GM23338 (cell line): ENCODE data around the gene P4HA3. TPM values are rescaled to one million over a fixed set of nuclear protein-coding genes. Genes with fewer than 3 reads are reported as not detected.
A peak's percentile ranks its signal among the peaks of the same experiment; 100 is the strongest.

Experiments used
- ATAC-seq: fragments of 200-7000 bp; cut with Tn5 transposase; 3 replicates; pipeline ENCODE4 v1.9.1; 2020
- DNase-seq: peaks from one replicate; pipeline ENCODE4 v3.0.0-alpha.2; 2015; ENCODE audit warnings: low spot score
- H2AFZ ChIP-seq: fragments of 200-600 bp; sonication (generic); 2 replicates; pipeline ENCODE4 v1.8.0; 2016; ENCODE audit warnings: antibody characterized with exemption, mild to moderate bottlenecking, moderate library complexity
- H3F3A ChIP-seq: fragments of 200-600 bp; sonication (generic); replicated peaks from 2 replicates; pipeline ENCODE4 v1.8.0; 2017; ENCODE audit warnings: antibody characterized with exemption, mixed run types, low read depth
- H3K27ac ChIP-seq: fragments of 200-600 bp; sonication (generic); 2 replicates; pipeline ENCODE4 v1.6.1; 2016; ENCODE audit warnings: low read depth
- H3K27me3 ChIP-seq: fragments of 200-600 bp; sonication (generic); 2 replicates; pipeline ENCODE4 v1.8.0; 2016; ENCODE audit warnings: mild to moderate bottlenecking, mixed run types, moderate library complexity; ENCODE audit not compliant: insufficient read depth
- H3K36me3 ChIP-seq: fragments of 200-600 bp; sonication (generic); 2 replicates; pipeline ENCODE4 v1.8.0; 2016; ENCODE audit warnings: mild to moderate bottlenecking; ENCODE audit not compliant: insufficient read depth
- H3K4me1 ChIP-seq: fragments of 200-600 bp; sonication (generic); 2 replicates; pipeline ENCODE4 v1.8.0; 2016; ENCODE audit warnings: mild to moderate bottlenecking, moderate library complexity; ENCODE audit not compliant: insufficient read depth
- H3K4me2 ChIP-seq: fragments of 200-600 bp; sonication (generic); 2 replicates; pipeline ENCODE4 v1.7.1; 2017; ENCODE audit warnings: mixed run types
- H3K4me3 ChIP-seq: fragments of 200-600 bp; sonication (generic); 2 replicates; pipeline ENCODE4 v1.6.1; 2016; ENCODE audit warnings: mixed run types
- H3K79me2 ChIP-seq: fragments of 200-600 bp; sonication (generic); replicated peaks from 2 replicates; pipeline ENCODE4 v1.8.0; 2017; ENCODE audit warnings: mild to moderate bottlenecking; ENCODE audit not compliant: insufficient read depth
- H3K9me2 ChIP-seq: fragments of 200-600 bp; sonication (generic); 2 replicates; pipeline ENCODE4 v1.8.0; 2017; ENCODE audit not compliant: insufficient read depth
- H4K20me1 ChIP-seq: fragments of 200-600 bp; sonication (generic); replicated peaks from 2 replicates; pipeline ENCODE4 v1.8.0; 2017; ENCODE audit warnings: mild to moderate bottlenecking; ENCODE audit not compliant: insufficient read depth
- H3K27ac Mint-ChIP-seq: 2 replicates; pipeline ENCODE4 v1.8.0; 2020; ENCODE audit warnings: inconsistent platforms, mild to moderate bottlenecking, moderate library complexity, mixed read lengths
- H3K27me3 Mint-ChIP-seq: 3 replicates; pipeline ENCODE4 v1.8.0; 2022; ENCODE audit warnings: low read depth, mild to moderate bottlenecking, moderate library complexity, mixed read lengths, inconsistent platforms; ENCODE audit not compliant: insufficient read depth, poor library complexity
- H3K36me3 Mint-ChIP-seq: 3 replicates; pipeline ENCODE4 v1.8.0; 2021; ENCODE audit warnings: low read depth, mild to moderate bottlenecking, inconsistent platforms, moderate library complexity, mixed read lengths
- H3K4me1 Mint-ChIP-seq: 3 replicates; pipeline ENCODE4 v1.8.0; 2020; ENCODE audit warnings: mild to moderate bottlenecking, inconsistent platforms, mixed read lengths
- H3K4me3 Mint-ChIP-seq: 3 replicates; pipeline ENCODE4 v1.8.0; 2021; ENCODE audit warnings: moderate library complexity, mild to moderate bottlenecking, inconsistent platforms, mixed read lengths
- H3K9me3 Mint-ChIP-seq: 3 replicates; pipeline ENCODE4 v1.8.0; 2020; ENCODE audit warnings: moderate library complexity, mild to moderate bottlenecking, inconsistent platforms, mixed read lengths
- CREB1 ChIP-seq: fragments of 250-450 bp; sonication (Bioruptor Pico); IDR thresholded peaks from 2 replicates; pipeline ENCODE4 v1.5.0; 2020; ENCODE audit warnings: low read depth, mild to moderate bottlenecking, moderate library complexity
- CTCF ChIP-seq, 2 experiments: fragments of 200-600 bp in 1 of 2; sonication (generic) in 1 of 2; conservative IDR thresholded peaks; 2 replicates each; pipeline versions ENCODE4 v1.5.1 to v1.6.1; 2016 to 2017; ENCODE audit warnings: antibody characterized with exemption in 2 of 2, low read depth in 2 of 2, mild to moderate bottlenecking in 2 of 2, moderate library complexity in 1 of 2
- EZH2 ChIP-seq: fragments of 200-600 bp; sonication (generic); IDR thresholded peaks from one replicate; pipeline ENCODE4 v1.8.0; 2017; ENCODE audit warnings: antibody characterized with exemption, mild to moderate bottlenecking, low read depth; ENCODE audit not compliant: unreplicated experiment
- EZH2phosphoT487 ChIP-seq: fragments of 200-600 bp; sonication (generic); IDR thresholded peaks from one replicate; pipeline ENCODE4 v1.8.1; 2018; ENCODE audit warnings: antibody characterized with exemption; ENCODE audit not compliant: unreplicated experiment
- JUNB ChIP-seq: IDR thresholded peaks from one replicate; pipeline ENCODE4 v1.6.1; 2016; ENCODE audit warnings: antibody characterized with exemption; ENCODE audit not compliant: unreplicated experiment
- NANOG ChIP-seq: IDR thresholded peaks from 2 replicates; pipeline ENCODE4 v1.6.1; 2016; ENCODE audit warnings: antibody characterized with exemption, borderline replicate concordance
- POLR2AphosphoS5 ChIP-seq: IDR thresholded peaks from 2 replicates; pipeline ENCODE4 v1.6.1; 2016; ENCODE audit warnings: antibody characterized with exemption, low read depth
- REST ChIP-seq: IDR thresholded peaks from one replicate; pipeline ENCODE4 v1.6.1; 2018; ENCODE audit warnings: antibody characterized with exemption; ENCODE audit not compliant: unreplicated experiment
- STAT1 ChIP-seq: IDR thresholded peaks from one replicate; pipeline ENCODE4 v1.6.1; 2016; ENCODE audit warnings: antibody characterized with exemption; ENCODE audit not compliant: unreplicated experiment
- ZNF114 ChIP-seq: fragments of 250-450 bp; sonication (Bioruptor Pico); IDR thresholded peaks from 2 replicates; pipeline ENCODE4 v1.5.0; 2020; ENCODE audit warnings: mild to moderate bottlenecking, moderate library complexity
- ZNF331 ChIP-seq: fragments of 250-450 bp; sonication (Bioruptor Pico); IDR thresholded peaks from 2 replicates; pipeline ENCODE4 v1.5.0; 2020; ENCODE audit warnings: low read depth, mild to moderate bottlenecking, moderate library complexity
- polyA plus RNA-seq: library from polyadenylated mRNA; unstranded; fragments of >200 nt; fragmentation: Nextera tagmentation; extraction: Ambion mirVana; gene quantifications from 2 replicates; pipeline ENCODE4 v1.2.1, GENCODE V29; 2016
- total RNA-seq: library from RNA; depleted of rRNA; stranded (reverse); fragments of >200 nt; shearing (Covaris generic); gene quantifications from 2 replicates; pipeline ENCODE4 v1.2.3, GENCODE V29; 2014
- TF ChIP-seq, protein P1 (sequence below): IDR thresholded peaks from 2 replicates; pipeline ENCODE4 v1.6.1; 2016; ENCODE audit warnings: antibody characterized with exemption
- TF ChIP-seq, protein P2 (sequence below): fragments of 250-450 bp; sonication (Bioruptor Pico); IDR thresholded peaks from 2 replicates; pipeline ENCODE4 v1.5.0; 2020; ENCODE audit warnings: mild to moderate bottlenecking, moderate library complexity

The P4HA3 gene
- total and polyA plus RNA-seq, 2 experiments from 2014 or later, result 0.08 TPM; not detected in 1

GRCh38 chr11:74325649-74326645 lies 14.5 kb upstream of the P4HA3 start:
- Histone ChIP-seq H3K36me3 (peaks cover 3% of the 10 kb centered on the region; the same call in 1 of the 2 replicates), H3K9me2 (no peaks in the 10 kb centered on the region), H2AFZ (no peak overlapping the region), H3K27ac (no peak overlapping the region), H3K79me2 (no peaks in the 10 kb centered on the region), H3K4me1 (no peaks in the 10 kb centered on the region), H3F3A (no peaks in the 10 kb centered on the region), H3K4me3 (no peak overlapping the region), H3K27me3 (no peaks in the 10 kb centered on the region), H3K4me2 (no peak overlapping the region), H4K20me1 (no peaks in the 10 kb centered on the region)
- Mint-ChIP-seq H3K9me3 (peaks cover 10% of the 10 kb centered on the region), H3K36me3 (peaks cover 15% of the 10 kb centered on the region), H3K4me1 (peaks cover 7% of the 10 kb centered on the region), H3K27me3 (peaks cover 5% of the 10 kb centered on the region), H3K4me3 (no peak overlapping the region), H3K27ac (peak overlapping the region; percentile 58; the same call in 1 of the 2 replicates)
- no peak for DNase-seq
- no peak for TF ChIP-seq EZH2phosphoT487
- no peak for TF ChIP-seq ZNF114 (CRISPR knock-in tag)
- no peak for TF ChIP-seq EZH2
- no peak for TF ChIP-seq NANOG
- no peak for TF ChIP-seq JUNB
- TF ChIP-seq REST, result no peak
- TF ChIP-seq STAT1, result no peak
- no peak for TF ChIP-seq CREB1
- TF ChIP-seq CTCF (conservative IDR thresholded peaks at IDR 0.05; ENCODE audit: low read depth in 2 of 2), result no peak
- no peak for TF ChIP-seq POLR2AphosphoS5
- TF ChIP-seq, protein P1, sequence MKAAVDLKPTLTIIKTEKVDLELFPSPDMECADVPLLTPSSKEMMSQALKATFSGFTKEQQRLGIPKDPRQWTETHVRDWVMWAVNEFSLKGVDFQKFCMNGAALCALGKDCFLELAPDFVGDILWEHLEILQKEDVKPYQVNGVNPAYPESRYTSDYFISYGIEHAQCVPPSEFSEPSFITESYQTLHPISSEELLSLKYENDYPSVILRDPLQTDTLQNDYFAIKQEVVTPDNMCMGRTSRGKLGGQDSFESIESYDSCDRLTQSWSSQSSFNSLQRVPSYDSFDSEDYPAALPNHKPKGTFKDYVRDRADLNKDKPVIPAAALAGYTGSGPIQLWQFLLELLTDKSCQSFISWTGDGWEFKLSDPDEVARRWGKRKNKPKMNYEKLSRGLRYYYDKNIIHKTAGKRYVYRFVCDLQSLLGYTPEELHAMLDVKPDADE, result no peak
- TF ChIP-seq ZNF331, result no peak
- TF ChIP-seq, protein P2, sequence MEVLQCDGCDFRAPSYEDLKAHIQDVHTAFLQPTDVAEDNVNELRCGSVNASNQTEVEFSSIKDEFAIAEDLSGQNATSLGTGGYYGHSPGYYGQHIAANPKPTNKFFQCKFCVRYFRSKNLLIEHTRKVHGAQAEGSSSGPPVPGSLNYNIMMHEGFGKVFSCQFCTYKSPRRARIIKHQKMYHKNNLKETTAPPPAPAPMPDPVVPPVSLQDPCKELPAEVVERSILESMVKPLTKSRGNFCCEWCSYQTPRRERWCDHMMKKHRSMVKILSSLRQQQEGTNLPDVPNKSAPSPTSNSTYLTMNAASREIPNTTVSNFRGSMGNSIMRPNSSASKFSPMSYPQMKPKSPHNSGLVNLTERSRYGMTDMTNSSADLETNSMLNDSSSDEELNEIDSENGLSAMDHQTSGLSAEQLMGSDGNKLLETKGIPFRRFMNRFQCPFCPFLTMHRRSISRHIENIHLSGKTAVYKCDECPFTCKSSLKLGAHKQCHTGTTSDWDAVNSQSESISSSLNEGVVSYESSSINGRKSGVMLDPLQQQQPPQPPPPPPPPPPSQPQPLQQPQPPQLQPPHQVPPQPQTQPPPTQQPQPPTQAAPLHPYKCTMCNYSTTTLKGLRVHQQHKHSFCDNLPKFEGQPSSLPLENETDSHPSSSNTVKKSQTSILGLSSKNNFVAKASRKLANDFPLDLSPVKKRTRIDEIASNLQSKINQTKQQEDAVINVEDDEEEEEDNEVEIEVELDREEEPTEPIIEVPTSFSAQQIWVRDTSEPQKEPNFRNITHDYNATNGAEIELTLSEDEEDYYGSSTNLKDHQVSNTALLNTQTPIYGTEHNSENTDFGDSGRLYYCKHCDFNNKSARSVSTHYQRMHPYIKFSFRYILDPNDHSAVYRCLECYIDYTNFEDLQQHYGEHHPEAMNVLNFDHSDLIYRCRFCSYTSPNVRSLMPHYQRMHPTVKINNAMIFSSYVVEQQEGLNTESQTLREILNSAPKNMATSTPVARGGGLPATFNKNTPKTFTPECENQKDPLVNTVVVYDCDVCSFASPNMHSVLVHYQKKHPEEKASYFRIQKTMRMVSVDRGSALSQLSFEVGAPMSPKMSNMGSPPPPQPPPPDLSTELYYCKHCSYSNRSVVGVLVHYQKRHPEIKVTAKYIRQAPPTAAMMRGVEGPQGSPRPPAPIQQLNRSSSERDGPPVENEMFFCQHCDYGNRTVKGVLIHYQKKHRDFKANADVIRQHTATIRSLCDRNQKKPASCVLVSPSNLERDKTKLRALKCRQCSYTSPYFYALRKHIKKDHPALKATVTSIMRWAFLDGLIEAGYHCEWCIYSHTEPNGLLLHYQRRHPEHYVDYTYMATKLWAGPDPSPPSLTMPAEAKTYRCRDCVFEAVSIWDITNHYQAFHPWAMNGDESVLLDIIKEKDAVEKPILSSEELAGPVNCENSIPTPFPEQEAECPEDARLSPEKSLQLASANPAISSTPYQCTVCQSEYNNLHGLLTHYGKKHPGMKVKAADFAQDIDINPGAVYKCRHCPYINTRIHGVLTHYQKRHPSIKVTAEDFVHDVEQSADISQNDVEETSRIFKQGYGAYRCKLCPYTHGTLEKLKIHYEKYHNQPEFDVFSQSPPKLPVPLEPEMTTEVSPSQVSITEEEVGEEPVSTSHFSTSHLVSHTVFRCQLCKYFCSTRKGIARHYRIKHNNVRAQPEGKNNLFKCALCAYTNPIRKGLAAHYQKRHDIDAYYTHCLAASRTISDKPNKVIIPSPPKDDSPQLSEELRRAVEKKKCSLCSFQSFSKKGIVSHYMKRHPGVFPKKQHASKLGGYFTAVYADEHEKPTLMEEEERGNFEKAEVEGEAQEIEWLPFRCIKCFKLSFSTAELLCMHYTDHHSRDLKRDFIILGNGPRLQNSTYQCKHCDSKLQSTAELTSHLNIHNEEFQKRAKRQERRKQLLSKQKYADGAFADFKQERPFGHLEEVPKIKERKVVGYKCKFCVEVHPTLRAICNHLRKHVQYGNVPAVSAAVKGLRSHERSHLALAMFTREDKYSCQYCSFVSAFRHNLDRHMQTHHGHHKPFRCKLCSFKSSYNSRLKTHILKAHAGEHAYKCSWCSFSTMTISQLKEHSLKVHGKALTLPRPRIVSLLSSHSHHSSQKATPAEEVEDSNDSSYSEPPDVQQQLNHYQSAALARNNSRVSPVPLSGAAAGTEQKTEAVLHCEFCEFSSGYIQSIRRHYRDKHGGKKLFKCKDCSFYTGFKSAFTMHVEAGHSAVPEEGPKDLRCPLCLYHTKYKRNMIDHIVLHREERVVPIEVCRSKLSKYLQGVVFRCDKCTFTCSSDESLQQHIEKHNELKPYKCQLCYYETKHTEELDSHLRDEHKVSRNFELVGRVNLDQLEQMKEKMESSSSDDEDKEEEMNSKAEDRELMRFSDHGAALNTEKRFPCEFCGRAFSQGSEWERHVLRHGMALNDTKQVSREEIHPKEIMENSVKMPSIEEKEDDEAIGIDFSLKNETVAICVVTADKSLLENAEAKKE (CRISPR knock-in tag), result no peak
- ATAC-seq, result no peak
